H1 (cell line): ENCODE measurements around the gene LEKR1. TPM values are rescaled to one million over a fixed set of nuclear protein-coding genes. Genes with fewer than 3 reads are reported as not detected.

Experiments used
- CTCF ChIA-PET: fragments of 300-600 bp; sonication (Branson Sonifier 250); formaldehyde crosslinking; loops from one replicate; lab custom pipeline; 2021; ENCODE audit not compliant: partially characterized antibody; lab: Charles Lee
- POLR2A ChIA-PET: fragments of 300-600 bp; sonication (Branson Sonifier 250); formaldehyde crosslinking; loops from one replicate; lab custom pipeline; 2021; ENCODE audit warnings: inconsistent platforms; ENCODE audit not compliant: partially characterized antibody; lab: Charles Lee
- DNase-seq, 2 experiments: peaks; one replicate each; pipeline versions ENCODE4 v3.0.0 to v3.0.0-alpha.2; 2010 to 2022; ENCODE audit warnings: low spot score in 2 of 2, low read depth in 1 of 2, mixed read lengths in 1 of 2
- FAIRE-seq: peaks from 2 replicates; lab custom pipeline; 2011; peaks lifted over from hg19 to GRCh38; lab: Jason Lieb, UNC
- H2AFZ ChIP-seq: 2 replicates; pipeline ENCODE4 v1.8.1; 2012; ENCODE audit warnings: low read length, inconsistent platforms
- H2AK5ac ChIP-seq: 2 replicates; pipeline ENCODE4 v1.6.1; 2013; ENCODE audit warnings: low read depth, low read length
- H2BK120ac ChIP-seq: replicated peaks from 2 replicates; pipeline ENCODE3; 2013; ENCODE audit warnings: low read depth, low read length, inconsistent platforms
- H2BK12ac ChIP-seq: 2 replicates; pipeline ENCODE4 v1.6.1; 2013; ENCODE audit warnings: low read depth, low read length
- H2BK15ac ChIP-seq: 2 replicates; pipeline ENCODE4 v1.6.1; 2013; ENCODE audit warnings: low read length
- H2BK20ac ChIP-seq: 2 replicates; pipeline ENCODE4 v1.6.1; 2013; ENCODE audit warnings: low read length
- H2BK5ac ChIP-seq: 2 replicates; pipeline ENCODE4 v1.6.1; 2013; ENCODE audit warnings: low read depth, low read length
- H3K14ac ChIP-seq: 2 replicates; pipeline ENCODE4 v1.6.1; 2013; ENCODE audit warnings: inconsistent platforms; ENCODE audit not compliant: insufficient read length
- H3K18ac ChIP-seq: 2 replicates; pipeline ENCODE4 v1.6.1; 2013; ENCODE audit warnings: low read length; ENCODE audit errors: extremely low read depth
- H3K23ac ChIP-seq: 2 replicates; pipeline ENCODE4 v1.6.1; 2013; ENCODE audit warnings: inconsistent platforms; ENCODE audit not compliant: insufficient read length
- H3K23me2 ChIP-seq: 2 replicates; pipeline ENCODE4 v1.6.1; 2013; ENCODE audit warnings: low read depth, low read length
- H3K27ac ChIP-seq: 2 replicates; pipeline ENCODE4 v1.6.1; 2011; ENCODE audit warnings: low read depth, low read length, inconsistent platforms
- H3K27me3 ChIP-seq, 4 experiments: replicated peaks in 1 of 4; 1 replicate in 1 of 4; 2 replicates in 3 of 4; pipeline versions ENCODE4 v1.6.1 to v1.8.1; 2011 to 2013; ENCODE audit warnings: low read length in 3 of 4, mild to moderate bottlenecking in 3 of 4, inconsistent platforms in 2 of 4, mixed read lengths in 2 of 4, moderate library complexity in 1 of 4; ENCODE audit not compliant: control insufficient read depth in 3 of 4, insufficient read depth in 3 of 4; ENCODE audit errors: extremely low read depth in 1 of 4
- H3K36me3 ChIP-seq, 4 experiments: 2 replicates each; pipeline versions ENCODE4 v1.6.1 to v1.8.1; 2011 to 2013; ENCODE audit warnings: mild to moderate bottlenecking in 4 of 4, low read length in 3 of 4, moderate library complexity in 2 of 4, control low read depth in 1 of 4, inconsistent platforms in 1 of 4; ENCODE audit not compliant: insufficient read depth in 4 of 4, control insufficient read depth in 2 of 4
- H3K4ac ChIP-seq: replicated peaks from 2 replicates; pipeline ENCODE3; 2013; ENCODE audit warnings: low read length, low read depth, mixed read lengths, inconsistent platforms; ENCODE audit not compliant: insufficient read length
- H3K4me1 ChIP-seq, 4 experiments: replicated peaks in 1 of 4; 1 replicate in 1 of 4; 2 replicates in 3 of 4; pipeline versions ENCODE4 v1.6.1 to v1.8.1; 2011 to 2013; ENCODE audit warnings: low read length in 3 of 4, inconsistent platforms in 2 of 4, mixed read lengths in 1 of 4; ENCODE audit not compliant: insufficient read depth in 4 of 4, control insufficient read depth in 3 of 4
- H3K4me2 ChIP-seq, 2 experiments: 2 replicates each; pipeline versions ENCODE4 v1.6.1 to v1.8.1; 2011 to 2013; ENCODE audit warnings: low read depth in 2 of 2, low read length in 2 of 2, control low read depth in 1 of 2, inconsistent platforms in 1 of 2, mild to moderate bottlenecking in 1 of 2; ENCODE audit not compliant: insufficient read depth in 1 of 2
- H3K4me3 ChIP-seq, 4 experiments: fragments of 200-600, 300-600 bp in 1 of 4; sonication (generic), shearing (Covaris generic), sonication (Bioruptor Twin) in 1 of 4; 2 replicates each; pipeline versions ENCODE4 v1.5.1 to v1.8.1; 2011 to 2016; ENCODE audit warnings: low read length in 4 of 4, low read depth in 3 of 4, control low read depth in 2 of 4, inconsistent platforms in 2 of 4, mild to moderate bottlenecking in 2 of 4, mixed read lengths in 1 of 4, moderate library complexity in 1 of 4; ENCODE audit not compliant: insufficient read depth in 2 of 4; ENCODE audit errors: extremely low read depth in 1 of 4
- H3K56ac ChIP-seq: replicated peaks from 2 replicates; pipeline ENCODE3; 2013; ENCODE audit warnings: low read depth, mild to moderate bottlenecking, mixed read lengths, low read length, inconsistent platforms; ENCODE audit not compliant: insufficient read length
- H3K79me1 ChIP-seq: 2 replicates; pipeline ENCODE4 v1.6.1; 2013; ENCODE audit warnings: low read depth, low read length, control low read depth
- H3K79me2 ChIP-seq, 2 experiments: 2 replicates each; pipeline versions ENCODE4 v1.6.1 to v1.8.1; 2012 to 2013; ENCODE audit warnings: low read length in 2 of 2, mild to moderate bottlenecking in 2 of 2, inconsistent platforms in 1 of 2; ENCODE audit not compliant: insufficient read depth in 2 of 2, control insufficient read depth in 1 of 2
- H3K9ac ChIP-seq, 4 experiments: replicated peaks in 1 of 4; 1 replicate in 1 of 4; 2 replicates in 3 of 4; pipeline versions ENCODE4 v1.6.1 to v1.8.1; 2011 to 2013; ENCODE audit warnings: low read depth in 3 of 4, low read length in 3 of 4, control low read depth in 2 of 4, mild to moderate bottlenecking in 2 of 4, moderate library complexity in 2 of 4, inconsistent platforms in 1 of 4; ENCODE audit errors: extremely low read depth in 1 of 4
- H3K9me3 ChIP-seq, 2 experiments: 2 replicates each; pipeline versions ENCODE4 v1.6.1 to v1.8.1; 2012 to 2013; ENCODE audit warnings: mild to moderate bottlenecking in 2 of 2, moderate library complexity in 2 of 2, control low read depth in 1 of 2, inconsistent platforms in 1 of 2, low read depth in 1 of 2, low read length in 1 of 2, mixed read lengths in 1 of 2; ENCODE audit not compliant: insufficient read depth in 2 of 2
- H4K20me1 ChIP-seq, 2 experiments: replicated peaks in 1 of 2; 2 replicates each; pipeline versions ENCODE3 to v1.8.1; 2011 to 2013; ENCODE audit warnings: inconsistent platforms in 2 of 2, low read length in 2 of 2, mild to moderate bottlenecking in 1 of 2; ENCODE audit not compliant: insufficient read depth in 2 of 2, control insufficient read depth in 1 of 2
- H4K5ac ChIP-seq: 2 replicates; pipeline ENCODE4 v1.6.1; 2013; ENCODE audit warnings: low read length, low read depth, mixed read lengths, inconsistent platforms; ENCODE audit not compliant: insufficient read length
- H4K8ac ChIP-seq: 2 replicates; pipeline ENCODE4 v1.8.0; 2013; ENCODE audit warnings: mild to moderate bottlenecking, moderate library complexity, low read length, inconsistent platforms; ENCODE audit not compliant: insufficient read depth; ENCODE audit errors: extremely low read depth
- H4K91ac ChIP-seq: replicated peaks from 2 replicates; pipeline ENCODE3; 2013; ENCODE audit warnings: low read length, mixed read lengths, inconsistent platforms; ENCODE audit not compliant: insufficient read length
- BCL11A ChIP-seq, 2 experiments: IDR thresholded peaks; one replicate each; pipeline ENCODE4 v1.6.1; 2011; ENCODE audit warnings: low read depth in 2 of 2, low read length in 2 of 2, mild to moderate bottlenecking in 2 of 2
- CBX8 ChIP-seq: fragments of 300-800, 300-1000 bp; sonication (generic); IDR thresholded peaks from 2 replicates; pipeline ENCODE4 v1.7.1; 2016; ENCODE audit warnings: low read depth, low read length, borderline replicate concordance
- CEBPB ChIP-seq: IDR thresholded peaks from 2 replicates; pipeline ENCODE4 v1.6.1; 2012; ENCODE audit warnings: low read depth, low read length
- NANOG ChIP-seq: IDR thresholded peaks from 2 replicates; pipeline ENCODE4 v1.6.1; 2011; ENCODE audit warnings: low read length, low read depth, mild to moderate bottlenecking, inconsistent platforms; ENCODE audit not compliant: insufficient read depth, poor library complexity, severe bottlenecking
- POLR2AphosphoS5 ChIP-seq: IDR thresholded peaks from 2 replicates; pipeline ENCODE4 v1.6.1; 2011; ENCODE audit warnings: low read depth, low read length
- SAP30 ChIP-seq: fragments of 300-600 bp; sonication (generic); IDR thresholded peaks from 2 replicates; pipeline ENCODE4 v1.7.1; 2012; ENCODE audit warnings: low read length, moderate library complexity, mild to moderate bottlenecking, inconsistent platforms; ENCODE audit not compliant: insufficient read depth, insufficient replicate concordance
- TCF12 ChIP-seq: IDR thresholded peaks from 2 replicates; pipeline ENCODE4 v1.6.1; 2011; ENCODE audit warnings: low read depth, mild to moderate bottlenecking, low read length
- WGBS, 2 experiments: shearing (Covaris generic) in 1 of 2; methylation state at CpG; one replicate each; pipeline versions ENCODE4 v1.1.6 to v1.1.7; 2013 to 2015; ENCODE audit warnings: low lambda C conversion rate in 2 of 2, mixed read lengths in 2 of 2, inconsistent platforms in 1 of 2, low coverage in 1 of 2, missing lambda C conversion rate in 1 of 2; ENCODE audit not compliant: insufficient replicate concordance in 2 of 2, insufficient coverage in 1 of 2, insufficient read length in 1 of 2; ENCODE audit errors: extremely low coverage in 1 of 2, missing lambda C conversion rate in 1 of 2; 5-methylcytosine and 5-hydroxymethylcytosine counted together
- polyA plus RNA-seq, 7 experiments: library from polyadenylated mRNA; depleted of rRNA in 3 of 7; stranded (reverse) in 5 of 7; unstranded in 2 of 7; fragments of >200 nt in 5 of 7; fragments of 200-250 nt in 2 of 7; gene quantifications; 1 replicate in 5 of 7; 2 replicates in 1 of 7; 4 replicates in 1 of 7; pipeline versions ENCODE4 v1.2.1 to v1.2.3, GENCODE V29; 2011 to 2013; ENCODE audit warnings: missing spikeins in 2 of 7, mixed read lengths in 2 of 7
- total RNA-seq: library from RNA; stranded (reverse); fragmentation: NEBNext Ultra II Directional; extraction: Animal tissue kit (Norgen Biotek cat#: 25700); gene quantifications from 2 replicates; pipeline ENCODE4 v1.2.1, GENCODE V29; 2021

LEKR1 gene
- total and polyA plus RNA-seq, 2 of the 8 experiments (the other 6 are each of a cell fraction or from before 2014, with no cell fraction given), result 0.08 TPM; not detected in 1

DNA sequence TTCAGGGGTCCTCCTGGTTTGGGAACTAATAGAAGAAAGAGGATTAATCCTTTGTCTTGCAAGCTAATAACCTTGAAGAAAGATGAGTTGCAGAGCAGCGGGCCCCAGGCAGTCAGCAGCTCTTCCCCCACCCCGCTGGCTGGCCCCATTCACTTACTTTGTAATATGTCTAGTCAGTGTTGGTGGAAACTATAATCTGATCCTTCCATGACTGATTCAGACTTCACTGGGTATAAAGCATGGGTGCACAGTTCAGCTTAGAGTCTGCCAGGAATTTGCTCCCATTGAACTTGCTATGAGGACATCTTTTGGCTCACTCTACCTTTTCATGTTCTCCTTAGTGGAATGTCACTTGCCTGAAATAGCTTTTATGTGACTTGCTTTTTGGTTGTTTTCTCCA lies 216.1 kb downstream of the LEKR1 start:
- H3K4ac ChIP-seq, result no peak overlapping the region
- WGBS, 2 experiments, result 100% methylated on average over 2 of the region's 2 CpGs; no CpG with 5 or more reads in 1 of the 2 experiments
- no peak overlapping the region for H3K23ac ChIP-seq
- POLR2A ChIA-PET, result no interaction called here
- no peak overlapping the region for H2BK5ac ChIP-seq
- no peaks in the 10 kb centered on the region for H4K20me1 ChIP-seq
- no peak overlapping the region for H3K4me3 ChIP-seq
- DNase-seq (no peak), FAIRE-seq (no peak)
- H3K27ac ChIP-seq, result no peak overlapping the region
- no peak overlapping the region for H2BK15ac ChIP-seq
- no peak overlapping the region for H4K8ac ChIP-seq
- no peaks in the 10 kb centered on the region for H3K9me3 ChIP-seq
- H3K79me1 ChIP-seq, result no peaks in the 10 kb centered on the region
- H2BK12ac ChIP-seq, result no peak overlapping the region
- no peaks in the 10 kb centered on the region for H3K79me2 ChIP-seq
- no peaks in the 10 kb centered on the region for H3K23me2 ChIP-seq
- H2BK120ac ChIP-seq, result no peak overlapping the region
- H2AFZ ChIP-seq, result no peak overlapping the region
- H4K91ac ChIP-seq, result no peak overlapping the region
- H2AK5ac ChIP-seq, result no peak overlapping the region
- H3K18ac ChIP-seq, result no peak overlapping the region
- no peak overlapping the region for H4K5ac ChIP-seq
- H3K4me2 ChIP-seq, result no peak overlapping the region
- no peak overlapping the region for H3K14ac ChIP-seq
- CTCF ChIA-PET, result interaction anchor here (0.7 to 1.1 kb wide), 2 partner anchors 41 to 159 kb away, joined by 3 read pairs; no protein-coding TSS in a partner anchor
- H3K4me1 ChIP-seq, result peaks cover 0 to 2% (median 0%) of the 10 kb centered on the region in 4 experiments; a peak in 2 of 7 replicates
- H3K36me3 ChIP-seq, result no peaks in the 10 kb centered on the region
- H3K27me3 ChIP-seq, result no peaks in the 10 kb centered on the region; a peak in 2 of 7 replicates
- H3K56ac ChIP-seq, result no peak overlapping the region
- no peak overlapping the region for H2BK20ac ChIP-seq
- TF ChIP-seq TCF12 (no peak), CBX8 (no peak), NANOG (no peak), CEBPB (no peak), BCL11A (IDR thresholded peaks at IDR 0.05; ENCODE audit: low read depth in 2 of 2, low read length in 2 of 2) (no peak), SAP30 (no peak), POLR2AphosphoS5 (no peak)
- H3K9ac ChIP-seq, result no peak overlapping the region
